Caco-2 (cell line): ENCODE data around the gene ABCC1. TPM values are rescaled to one million over a fixed set of nuclear protein-coding genes. Genes with fewer than 3 reads are reported as not detected.

Experiments
- BruUV-seq: library from RNA; stranded (reverse); fragments of 400-500 nt; replicated peaks from 2 replicates; lab custom pipeline; 2021; lab: Mats Ljungman, UMichigan
- CTCF ChIA-PET: fragments of 300-600 bp; sonication (Branson Sonifier 250); formaldehyde crosslinking; loops from one replicate; lab custom pipeline; 2022; ENCODE audit warnings: antibody characterized with exemption; lab: Charles Lee
- POLR2A ChIA-PET: fragments of 300-600 bp; sonication (Branson Sonifier 250); formaldehyde crosslinking; loops from one replicate; lab custom pipeline; 2022; ENCODE audit warnings: antibody characterized with exemption; lab: Charles Lee
- DNase-seq, 2 experiments: peaks; one replicate each; pipeline versions ENCODE4 v3.0.0 to v3.0.0-alpha.2; 2020 to 2022
- H3K27me3 ChIP-seq: replicated peaks from 2 replicates; pipeline ENCODE4 v1.6.0; 2011; ENCODE audit warnings: low read length; ENCODE audit not compliant: control insufficient read depth, insufficient read depth
- H3K36me3 ChIP-seq: 2 replicates; pipeline ENCODE4 v1.5.1; 2011; ENCODE audit warnings: low read length; ENCODE audit not compliant: control insufficient read depth, insufficient read depth
- H3K4me1 ChIP-seq: fragments of 250-450 bp; sonication (Bioruptor Pico); 2 replicates; pipeline ENCODE4 v1.5.1; 2020; ENCODE audit warnings: mild to moderate bottlenecking
- H3K4me3 ChIP-seq: 2 replicates; pipeline ENCODE4 v1.5.1; 2011; ENCODE audit warnings: low read depth, mild to moderate bottlenecking, control low read depth, low read length
- H3K9me3 ChIP-seq: fragments of 250-450 bp; sonication (Bioruptor Pico); 2 replicates; pipeline ENCODE4 v1.5.1; 2020; ENCODE audit warnings: mild to moderate bottlenecking, moderate library complexity
- H3K27ac Mint-ChIP-seq: one replicate; pipeline ENCODE4 v1.8.0; 2022; ENCODE audit warnings: mixed read lengths; ENCODE audit not compliant: unreplicated experiment
- H3K27me3 Mint-ChIP-seq: one replicate; pipeline ENCODE4 v1.8.0; 2022; ENCODE audit warnings: mixed read lengths; ENCODE audit not compliant: insufficient read depth, unreplicated experiment
- H3K36me3 Mint-ChIP-seq: one replicate; pipeline ENCODE4 v1.8.0; 2022; ENCODE audit warnings: mild to moderate bottlenecking, mixed read lengths; ENCODE audit not compliant: insufficient read depth, unreplicated experiment
- H3K4me1 Mint-ChIP-seq: one replicate; pipeline ENCODE4 v1.8.0; 2022; ENCODE audit warnings: low read depth, mixed read lengths; ENCODE audit not compliant: unreplicated experiment
- H3K4me3 Mint-ChIP-seq: one replicate; pipeline ENCODE4 v1.8.0; 2022; ENCODE audit warnings: mild to moderate bottlenecking, moderate library complexity, mixed read lengths; ENCODE audit not compliant: unreplicated experiment
- H3K9me3 Mint-ChIP-seq: one replicate; pipeline ENCODE4 v1.8.0; 2022; ENCODE audit warnings: mixed read lengths; ENCODE audit not compliant: unreplicated experiment
- CTCF ChIP-seq, 2 experiments: fragments of 200-600 bp in 1 of 2; IDR thresholded peaks; 1 replicate in 1 of 2; 2 replicates in 1 of 2; pipeline versions ENCODE4 v1.5.1 to v1.8.0; 2011 to 2022; ENCODE audit warnings: antibody characterized with exemption in 1 of 2, control low read depth in 1 of 2, inconsistent platforms in 1 of 2, low read depth in 1 of 2, low read length in 1 of 2, mild to moderate bottlenecking in 1 of 2, moderate library complexity in 1 of 2; ENCODE audit not compliant: insufficient read depth in 1 of 2, severe bottlenecking in 1 of 2, unreplicated experiment in 1 of 2
- intact Hi-C: fragments of 100-400 bp; cut with micrococcal nuclease; formaldehyde crosslinking; loops from one replicate; pipeline ENCODE4 v1.10.0; 2022; ENCODE audit not compliant: unreplicated experiment
- total RNA-seq: library from RNA; stranded (reverse); gene quantifications from 2 replicates; pipeline ENCODE4 v1.2.3, GENCODE V29; 2022

Gene ABCC1
- total RNA-seq, 1 experiment from 2014 or later: 22.3 TPM

- Histone ChIP-seq H3K9me3 (no peaks in the 10 kb centered on the region), H3K36me3 (0 out of 2 replicates have a peak, but pooled peaks cover 1% of the 10 kb centered on the region), H3K4me3 (no peak overlapping the region), H3K27me3 (no peaks in the 10 kb centered on the region), H3K4me1 (no peaks in the 10 kb centered on the region)
- CTCF ChIA-PET: no interaction called here
- POLR2A ChIA-PET: no interaction called here
- intact Hi-C loops: no loop called here
- DNase-seq: no peak
- H3K9me3 Mint-ChIP-seq: no peaks in the 10 kb centered on the region
- no peaks in the 10 kb centered on the region for H3K4me1 Mint-ChIP-seq
- H3K27me3 Mint-ChIP-seq: no peaks in the 10 kb centered on the region
- H3K4me3 Mint-ChIP-seq: no peak overlapping the region
- BruUV-seq: no TSS peak
- H3K27ac Mint-ChIP-seq: peak overlapping the region; percentile 46
- H3K36me3 Mint-ChIP-seq: peaks cover 29% of the 10 kb centered on the region
- no peak for TF ChIP-seq CTCF (IDR thresholded peaks at IDR 0.05; ENCODE audit: insufficient read depth in 1 of 2, low read depth in 1 of 2, low read length in 1 of 2, severe bottlenecking in 1 of 2, unreplicated experiment in 1 of 2)
Measured at GRCh38 chr16:16133943-16134604, 184.7 kb downstream of the ABCC1 start.

GRCh38 chr16:16136588-16136987, 187.2 kb downstream of the ABCC1 start:
- no TSS peak for BruUV-seq
- POLR2A ChIA-PET: no interaction called here
- no peaks in the 10 kb centered on the region for H3K4me1 Mint-ChIP-seq

DNA sequence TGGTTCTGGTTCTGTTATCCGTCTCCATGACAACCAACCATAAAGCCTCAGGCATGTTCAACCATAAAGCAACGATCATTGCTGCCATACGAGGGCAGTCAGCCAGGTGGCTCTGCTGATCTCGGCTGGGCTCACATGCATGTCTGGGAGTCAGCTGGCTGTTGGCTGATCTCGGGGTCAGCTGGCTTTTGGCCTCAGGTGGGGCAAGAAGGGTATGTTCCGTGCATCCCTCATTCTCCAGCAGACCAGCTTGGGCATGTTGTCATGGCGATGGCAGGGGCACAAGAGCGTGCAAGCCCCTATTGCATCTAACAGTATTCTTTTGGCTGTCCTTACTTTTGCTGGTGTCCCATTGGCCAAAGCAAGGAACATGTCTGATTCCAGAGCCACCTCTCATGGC, 187.7 kb downstream of the ABCC1 start:
- H3K4me3 ChIP-seq: no peak overlapping the region
- H3K9me3 ChIP-seq: no peaks in the 10 kb centered on the region
- Mint-ChIP-seq H3K4me1 (no peaks in the 10 kb centered on the region), H3K4me3 (no peak overlapping the region), H3K36me3 (peaks cover 38% of the 10 kb centered on the region), H3K27me3 (no peaks in the 10 kb centered on the region), H3K9me3 (no peaks in the 10 kb centered on the region), H3K27ac (no peak overlapping the region)
- ChIA-PET POLR2A (no interaction called here), CTCF (no interaction called here)
- no peaks in the 10 kb centered on the region for H3K4me1 ChIP-seq
- no peak for TF ChIP-seq CTCF (IDR thresholded peaks at IDR 0.05; ENCODE audit: insufficient read depth in 1 of 2, low read depth in 1 of 2, low read length in 1 of 2, severe bottlenecking in 1 of 2, unreplicated experiment in 1 of 2)
- H3K27me3 ChIP-seq: no peaks in the 10 kb centered on the region
- BruUV-seq: no TSS peak
- 0 out of 2 replicates have a peak, but pooled peaks cover 1% of the 10 kb centered on the region for H3K36me3 ChIP-seq
- no peak for DNase-seq
- intact Hi-C loops: no loop called here

More at GRCh38 chr16:16136588-16136987, 187.2 kb downstream of the ABCC1 start:
- H3K4me3 Mint-ChIP-seq: no peak overlapping the region
- no peak overlapping the region for H3K27ac Mint-ChIP-seq
- peaks cover 40% of the 10 kb centered on the region for H3K36me3 Mint-ChIP-seq
- CTCF ChIA-PET: no interaction called here
- no peak for DNase-seq
- intact Hi-C loops: no loop called here
- H3K4me1 ChIP-seq: no peaks in the 10 kb centered on the region
- TF ChIP-seq CTCF (IDR thresholded peaks at IDR 0.05; ENCODE audit: insufficient read depth in 1 of 2, low read depth in 1 of 2, low read length in 1 of 2, severe bottlenecking in 1 of 2, unreplicated experiment in 1 of 2): no peak
- no peaks in the 10 kb centered on the region for H3K27me3 ChIP-seq
- H3K4me3 ChIP-seq: no peak overlapping the region
- no peaks in the 10 kb centered on the region for H3K9me3 ChIP-seq
- no peaks in the 10 kb centered on the region for H3K9me3 Mint-ChIP-seq
- no peaks in the 10 kb centered on the region for H3K27me3 Mint-ChIP-seq
- H3K36me3 ChIP-seq: 0 out of 2 replicates have a peak, but pooled peaks cover 1% of the 10 kb centered on the region
